T-helper 17 cell (primary cell): ENCODE measurements around the gene ASPG. TPM values are rescaled to one million over a fixed set of nuclear protein-coding genes. Genes with fewer than 3 reads are reported as not detected.

ENCODE experiments used
- total RNA-seq, 4 donors: library from RNA in 2 of 4; stranded (reverse) in 2 of 4; gene quantifications; one replicate each; pipeline ENCODE4 v1.2.3 and lab custom pipeline; 2022 to 2026

The ASPG gene
- total RNA-seq, 2 donors from 2014 or later = not detected

Other genes starting within 250 kb of the ASPG start
- 10 to 100 TPM; 18.2 to 22.6 TPM for gene PPP1R13B, start 238.1 kb upstream of the ASPG start, total RNA-seq
- gene TDRD9, start 157.2 kb upstream of the ASPG start, total RNA-seq = 1 to 10 TPM in 1 of 2 donors, not detected in 1; 1.0 TPM
- under 1 TPM in 1 of 2 donors, not detected in 1; 0.86 TPM for gene RD3L, start 143.2 kb upstream of the ASPG start, total RNA-seq
- 1 to 10 TPM; 3.9 to 4.7 TPM for gene KIF26A, start 52.9 kb downstream of the ASPG start, total RNA-seq